MV-4-11 (cell line): ENCODE data around the gene USP24.

Experiments used
- DNase-seq: peaks from one replicate; lab custom pipeline; 2025; lab: John Stamatoyannopoulos, UW

The USP24 gene

DNA sequence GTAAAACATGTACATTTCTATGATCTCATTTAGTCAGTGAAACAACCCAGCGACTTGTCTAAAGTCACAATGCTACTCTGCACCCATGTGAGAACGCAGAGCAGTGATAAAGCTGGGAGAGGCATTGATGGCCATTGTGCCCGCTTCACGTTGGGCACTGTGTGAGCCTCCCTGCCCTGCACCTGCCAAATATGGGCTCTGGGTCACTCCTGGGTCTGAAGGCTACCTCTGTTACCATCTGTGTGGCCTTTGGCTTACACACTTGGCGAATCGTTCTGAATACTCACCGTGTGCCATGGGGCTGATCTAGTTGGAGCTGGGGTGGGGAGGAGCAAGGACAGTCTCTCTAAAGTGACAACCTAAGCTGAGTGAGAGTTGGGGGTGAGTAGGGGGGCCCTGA is 145.9 kb downstream of the USP24 start:
- no peak for DNase-seq

DNA sequence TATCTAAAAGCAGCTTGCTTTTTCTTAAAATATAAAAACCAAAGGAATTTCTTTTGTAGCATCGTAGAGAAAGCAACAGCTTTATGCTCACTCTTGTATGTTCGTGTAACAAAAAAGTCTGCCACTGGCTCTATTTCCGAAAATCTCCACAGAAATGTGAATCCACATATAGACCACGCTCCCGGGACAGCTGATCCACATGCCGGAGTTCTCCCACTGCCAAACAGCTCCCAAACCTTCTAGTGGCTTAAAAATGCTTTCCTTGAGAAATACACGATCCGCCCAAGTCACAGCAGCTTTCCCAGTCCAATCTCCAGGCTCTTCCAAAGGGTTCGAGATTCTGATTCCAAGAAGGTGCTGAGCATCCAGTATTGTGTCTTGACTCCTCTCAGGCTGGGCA is 146.5 kb downstream of the USP24 start:
- no peak for DNase-seq

DNA sequence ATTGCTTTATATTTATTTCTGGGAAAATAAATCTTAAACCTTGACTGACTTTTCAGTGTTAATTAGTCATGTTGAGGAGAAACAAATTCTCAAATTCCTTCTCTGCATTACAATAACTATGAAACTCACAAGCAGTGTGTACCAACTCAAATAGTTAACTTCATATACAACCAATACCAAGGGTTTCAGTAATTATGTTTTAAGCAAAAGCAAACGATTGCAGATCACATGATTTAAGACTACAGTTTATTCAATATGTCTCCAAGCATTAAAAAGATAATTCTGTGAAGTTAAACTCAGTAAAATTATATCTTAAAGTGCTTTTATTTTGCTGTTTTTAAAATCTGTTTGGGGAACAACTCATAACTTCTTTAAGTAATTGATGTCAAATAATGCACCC is 147.2 kb downstream of the USP24 start:
- no peak for DNase-seq

DNA sequence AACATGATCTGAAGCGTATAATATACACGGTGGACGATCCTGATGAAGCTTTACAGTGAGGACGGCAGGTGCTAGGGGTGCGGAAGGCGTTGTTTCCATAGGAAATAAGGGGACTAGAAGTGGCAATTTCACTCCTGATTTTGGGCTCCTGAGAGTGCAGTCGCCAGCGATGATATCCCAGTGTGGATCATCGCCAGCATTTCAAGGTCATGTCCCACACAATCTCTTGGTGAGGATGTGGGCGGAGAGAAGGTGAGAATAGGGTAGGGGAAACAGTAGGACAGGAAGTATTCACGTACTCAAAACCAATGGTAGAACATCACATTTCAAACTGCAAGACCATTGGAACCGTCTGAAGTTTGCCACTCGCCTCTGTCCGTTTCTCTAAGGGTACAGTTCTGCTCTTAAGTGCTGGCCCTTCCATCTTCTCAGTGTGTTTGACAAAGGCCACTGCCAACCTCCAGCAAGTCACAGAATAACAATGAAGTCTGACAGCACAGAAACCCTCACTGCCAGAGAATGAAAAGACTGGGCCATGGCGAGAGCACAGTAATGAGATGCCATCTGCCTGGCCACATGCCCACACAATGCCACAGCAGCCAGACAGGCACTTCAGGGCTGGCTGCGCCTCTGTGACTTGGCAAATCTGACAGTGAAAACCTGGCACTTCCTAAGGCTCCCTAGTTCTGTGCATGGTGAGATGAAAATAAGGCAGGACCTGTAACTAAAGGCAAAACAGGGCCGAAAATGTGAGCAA is 148.0 kb downstream of the USP24 start:
- DNase-seq, result no peak

DNA sequence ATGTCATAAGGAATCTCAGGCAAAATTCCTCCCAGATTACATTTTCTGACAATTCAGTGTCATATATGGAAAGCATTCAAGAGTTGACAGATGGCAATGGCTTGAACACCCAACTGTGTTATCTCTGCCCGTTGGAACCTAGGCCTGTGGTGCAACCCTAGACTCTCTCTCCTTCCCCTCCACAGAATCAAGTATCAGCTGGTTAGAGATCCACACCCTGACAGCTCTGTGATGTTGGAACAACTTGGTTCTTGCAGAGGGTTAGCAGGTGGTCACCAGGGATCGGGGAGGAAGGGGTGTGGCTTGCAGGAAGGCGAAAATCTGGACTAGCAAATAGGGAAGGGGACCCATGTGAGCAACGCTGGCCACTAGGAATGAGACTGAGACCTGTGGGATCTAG is 149.5 kb downstream of the USP24 start:
- no peak for DNase-seq

DNA sequence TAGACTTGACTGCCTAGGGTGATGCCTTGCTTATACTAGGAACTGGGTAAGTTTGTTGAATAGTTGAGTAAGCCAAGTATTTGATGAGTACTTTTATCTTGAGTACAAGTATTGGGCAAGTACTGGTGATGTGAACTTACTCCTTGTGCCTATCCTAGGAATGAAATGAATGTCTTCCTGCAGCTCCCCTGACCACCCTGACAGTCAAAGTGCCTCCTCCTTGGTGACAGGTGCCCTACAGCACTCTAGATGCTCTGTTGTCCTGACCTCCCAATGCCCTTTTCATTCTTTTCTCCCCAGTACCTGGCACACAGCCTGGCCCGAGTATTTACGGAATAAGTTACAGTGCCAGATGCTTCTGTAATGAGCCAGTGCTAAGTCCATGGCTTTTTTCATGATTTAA is 150.3 kb downstream of the USP24 start:
- DNase-seq, result no peak

DNA sequence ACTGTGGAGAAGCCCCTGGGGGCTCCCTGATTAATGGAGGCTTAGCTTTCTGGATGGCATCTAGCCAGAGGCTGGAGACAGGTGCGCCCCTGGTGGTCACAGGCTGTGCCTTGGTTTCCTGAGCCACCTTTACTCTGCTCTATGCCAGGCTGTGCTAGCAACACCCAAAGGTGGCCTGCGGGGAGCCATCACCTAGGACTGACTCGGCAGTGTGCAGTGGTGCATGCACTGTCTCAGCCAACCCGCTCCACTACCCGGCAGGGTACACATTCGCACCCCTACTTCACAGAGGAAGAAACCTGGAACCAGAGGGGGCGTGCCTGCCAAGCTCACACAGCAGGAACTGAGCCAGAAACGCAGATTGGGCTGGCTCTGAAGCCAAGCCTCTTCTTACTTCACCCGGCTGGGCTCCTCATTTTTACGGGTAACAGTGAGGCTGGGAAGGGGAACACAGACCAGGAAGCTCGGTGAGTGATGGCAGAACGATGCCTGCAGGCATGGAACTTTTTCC is 151.0 kb downstream of the USP24 start:
- no peak for DNase-seq

DNA sequence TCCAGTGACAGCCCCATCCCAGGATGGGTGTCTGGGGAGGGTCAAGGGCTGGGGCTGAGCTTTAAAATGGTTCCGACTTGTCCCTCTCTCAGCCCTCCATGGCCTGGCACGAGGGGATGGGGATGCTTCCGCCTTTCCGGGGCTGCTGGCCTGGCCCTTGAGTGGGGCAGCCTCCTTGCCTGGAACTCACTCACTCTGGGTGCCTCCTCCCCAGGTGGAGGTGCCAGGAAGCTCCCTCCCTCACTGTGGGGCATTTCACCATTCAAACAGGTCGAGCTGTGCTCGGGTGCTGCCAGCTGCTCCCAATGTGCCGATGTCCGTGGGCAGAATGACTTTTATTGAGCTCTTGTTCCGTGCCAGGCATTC is 151.6 kb downstream of the USP24 start:
- DNase-seq, result no peak

DNA sequence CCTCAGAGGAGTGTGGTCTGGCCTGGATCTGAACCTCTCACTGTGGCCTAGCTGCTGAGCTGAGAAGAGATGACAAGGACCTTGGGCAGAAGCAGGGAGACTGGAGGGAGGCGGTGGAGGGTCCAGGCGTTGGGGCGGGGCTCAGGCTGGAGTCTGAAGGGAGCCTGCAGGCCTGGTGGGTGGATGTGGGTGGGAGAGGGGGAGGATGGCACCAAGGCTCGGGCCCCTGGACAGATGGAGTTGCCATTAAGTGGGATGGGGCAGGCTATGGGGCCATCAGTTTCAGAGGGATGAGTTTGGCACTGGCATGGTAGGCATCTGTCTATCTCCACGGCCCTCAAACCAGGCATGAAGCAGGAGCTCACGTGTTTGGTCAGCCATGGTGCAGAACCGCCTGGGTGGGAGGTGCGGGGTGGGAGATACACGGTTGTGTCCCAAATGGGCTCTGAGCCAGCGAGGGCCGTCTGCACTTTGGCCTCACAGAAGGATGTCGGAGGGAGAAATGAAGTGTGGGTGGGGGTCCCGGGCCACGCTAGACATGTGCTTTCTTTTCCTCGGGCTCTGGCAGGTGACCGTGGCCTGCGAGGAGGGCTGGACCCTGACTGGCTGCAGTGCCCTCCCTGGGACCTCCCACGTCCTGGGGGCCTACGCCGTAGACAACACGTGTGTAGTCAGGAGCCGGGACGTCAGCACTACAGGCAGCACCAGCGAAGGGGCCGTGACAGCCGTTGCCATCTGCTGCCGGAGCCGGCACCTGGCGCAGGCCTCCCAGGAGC is 152.2 kb downstream of the USP24 start:
- DNase-seq, result no peak

DNA sequence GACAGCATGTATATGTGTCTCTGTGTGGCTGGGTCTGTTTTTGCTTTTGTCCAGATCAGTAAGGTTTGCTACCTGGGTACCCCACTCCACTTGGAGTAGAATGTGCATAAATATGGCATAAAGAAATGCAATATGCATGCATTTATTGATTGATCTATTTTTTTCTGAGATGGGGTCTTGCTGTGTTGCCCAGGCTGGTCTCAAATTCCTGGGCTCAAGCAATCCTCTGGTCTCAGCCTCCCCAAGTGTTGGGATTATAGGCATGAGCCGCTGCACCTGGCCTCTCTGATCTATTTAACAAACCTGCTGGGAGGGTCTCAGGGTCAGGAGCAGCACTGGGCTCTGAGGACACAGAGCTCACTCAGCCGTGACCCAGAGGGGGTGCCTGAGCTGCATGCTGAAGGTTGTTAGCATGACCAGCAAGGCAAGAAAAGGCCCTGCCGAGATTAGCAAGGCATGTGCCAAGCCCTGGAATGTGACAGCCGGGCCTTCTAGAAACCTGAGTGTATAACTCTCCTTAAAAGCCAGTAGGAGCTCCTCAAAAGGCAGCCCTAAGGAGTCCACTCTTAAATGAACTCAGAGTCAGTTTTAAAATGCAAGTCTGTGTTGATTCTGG is 153.3 kb downstream of the USP24 start:
- DNase-seq, result no peak

DNA sequence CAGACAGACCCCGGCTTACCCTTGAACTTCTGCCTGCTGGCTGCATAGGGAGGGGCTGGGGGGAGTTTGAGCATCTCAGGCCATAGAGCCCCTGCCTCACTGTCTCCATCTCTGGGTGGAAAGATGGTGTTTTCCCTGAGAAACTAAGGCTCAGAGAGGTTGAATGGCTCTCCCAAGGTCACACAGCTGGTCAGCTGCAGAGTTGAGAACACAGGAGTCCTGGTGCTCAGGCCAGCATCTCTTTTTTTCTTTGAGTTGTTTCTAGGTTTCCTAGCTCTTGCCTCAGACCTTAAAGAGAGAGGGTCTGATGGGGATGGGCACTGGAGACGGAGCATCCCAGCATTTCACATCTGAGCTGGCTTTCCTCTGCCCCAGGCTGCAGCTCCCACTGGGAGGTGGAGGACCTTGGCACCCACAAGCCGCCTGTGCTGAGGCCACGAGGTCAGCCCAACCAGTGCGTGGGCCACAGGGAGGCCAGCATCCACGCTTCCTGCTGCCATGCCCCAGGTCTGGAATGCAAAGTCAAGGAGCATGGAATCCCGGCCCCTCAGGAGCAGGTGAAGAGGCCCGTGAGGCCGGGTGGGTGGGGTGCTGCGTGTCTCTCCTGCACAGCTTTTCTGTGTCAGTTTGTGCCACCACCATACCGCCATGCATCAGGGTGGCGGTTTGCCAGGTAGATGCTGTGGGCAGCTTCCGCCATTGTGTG is 154.0 kb downstream of the USP24 start:
- no peak for DNase-seq

DNA sequence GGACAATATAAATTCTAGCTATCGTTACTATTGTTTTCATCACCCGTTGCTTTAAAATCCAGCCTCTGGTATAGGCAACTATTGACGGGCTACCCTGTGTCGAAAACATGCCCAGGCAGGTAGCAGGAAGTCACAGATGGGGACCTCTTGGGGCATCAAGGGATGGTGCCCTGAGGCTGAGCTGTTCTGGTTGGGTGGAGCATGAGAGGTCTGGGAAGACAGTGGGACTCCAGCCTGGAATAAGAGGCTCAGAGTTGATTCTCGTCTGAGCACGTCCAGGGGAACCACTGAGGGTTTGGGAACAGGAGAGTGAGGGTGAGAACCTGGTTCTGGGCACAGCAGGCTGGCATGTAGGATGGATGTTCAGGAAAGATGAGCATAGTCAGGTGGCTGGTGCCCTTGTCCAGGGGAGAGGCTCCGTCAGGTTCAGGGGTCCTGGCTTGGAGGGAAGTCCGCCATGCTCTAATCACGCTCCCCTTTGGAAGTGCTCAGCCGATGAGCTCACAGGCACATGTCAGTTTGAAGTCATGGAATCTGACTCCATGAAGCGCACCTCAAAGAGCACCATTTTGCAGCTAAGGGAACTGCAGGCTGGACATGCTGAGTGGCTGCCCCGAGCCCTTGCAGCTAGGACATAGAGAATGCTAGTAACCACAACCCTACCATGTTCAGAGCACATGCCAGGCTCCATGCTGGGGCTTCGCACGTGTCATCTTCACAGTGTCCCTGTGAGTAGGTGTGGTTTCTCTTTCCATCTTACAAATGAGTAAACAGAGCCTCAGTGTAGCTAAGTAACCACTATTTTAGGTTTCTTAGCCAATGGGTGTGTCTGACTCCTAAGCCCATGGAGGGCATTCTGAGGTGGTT is 154.8 kb downstream of the USP24 start:
- DNase-seq, result no peak

DNA sequence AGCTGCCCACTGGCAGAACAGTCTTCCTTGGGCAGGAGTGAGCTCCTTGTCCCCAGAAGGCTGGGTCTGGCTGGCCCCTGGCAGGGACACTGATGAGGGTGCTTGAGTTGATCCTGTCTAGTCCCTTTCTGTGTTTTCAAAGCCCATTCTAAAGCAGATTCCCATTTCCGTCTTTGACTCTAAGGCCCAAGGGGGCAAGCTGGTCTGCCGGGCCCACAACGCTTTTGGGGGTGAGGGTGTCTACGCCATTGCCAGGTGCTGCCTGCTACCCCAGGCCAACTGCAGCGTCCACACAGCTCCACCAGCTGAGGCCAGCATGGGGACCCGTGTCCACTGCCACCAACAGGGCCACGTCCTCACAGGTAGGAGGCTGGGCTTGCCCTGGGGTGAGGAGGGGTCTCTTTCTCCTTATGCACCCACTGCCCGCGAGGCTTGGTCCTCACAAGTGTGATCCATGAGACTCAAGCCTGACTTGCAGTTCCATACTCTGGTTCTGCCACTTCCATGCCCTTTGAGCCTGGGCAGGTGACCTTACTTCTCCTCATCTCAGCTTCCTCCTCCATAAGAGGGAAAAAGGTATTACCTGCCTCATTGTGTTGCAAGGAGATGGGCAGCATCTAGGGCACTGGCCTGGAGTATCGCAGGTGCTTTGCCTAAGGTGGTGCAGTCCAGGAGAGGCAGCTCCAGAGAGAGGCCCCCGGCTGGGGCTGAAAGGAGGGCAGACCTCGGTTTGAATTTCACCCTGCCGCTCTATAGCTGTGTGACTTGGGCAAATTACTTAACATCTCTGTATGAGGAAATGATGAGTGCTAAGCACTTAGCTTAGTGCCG is 155.6 kb downstream of the USP24 start:
- DNase-seq, result no peak

DNA sequence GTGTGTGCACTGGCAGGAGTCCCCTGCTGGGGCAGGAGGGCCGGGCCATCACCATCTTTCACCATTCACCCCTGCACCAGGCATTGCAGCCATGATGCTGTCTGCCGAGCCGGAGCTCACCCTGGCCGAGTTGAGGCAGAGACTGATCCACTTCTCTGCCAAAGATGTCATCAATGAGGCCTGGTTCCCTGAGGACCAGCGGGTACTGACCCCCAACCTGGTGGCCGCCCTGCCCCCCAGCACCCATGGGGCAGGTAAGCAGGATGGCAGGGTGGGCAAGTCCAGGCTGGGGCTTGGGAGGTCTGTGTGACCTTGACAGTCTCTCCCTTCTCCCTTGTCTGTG is 157.2 kb downstream of the USP24 start:
- DNase-seq, result no peak

DNA sequence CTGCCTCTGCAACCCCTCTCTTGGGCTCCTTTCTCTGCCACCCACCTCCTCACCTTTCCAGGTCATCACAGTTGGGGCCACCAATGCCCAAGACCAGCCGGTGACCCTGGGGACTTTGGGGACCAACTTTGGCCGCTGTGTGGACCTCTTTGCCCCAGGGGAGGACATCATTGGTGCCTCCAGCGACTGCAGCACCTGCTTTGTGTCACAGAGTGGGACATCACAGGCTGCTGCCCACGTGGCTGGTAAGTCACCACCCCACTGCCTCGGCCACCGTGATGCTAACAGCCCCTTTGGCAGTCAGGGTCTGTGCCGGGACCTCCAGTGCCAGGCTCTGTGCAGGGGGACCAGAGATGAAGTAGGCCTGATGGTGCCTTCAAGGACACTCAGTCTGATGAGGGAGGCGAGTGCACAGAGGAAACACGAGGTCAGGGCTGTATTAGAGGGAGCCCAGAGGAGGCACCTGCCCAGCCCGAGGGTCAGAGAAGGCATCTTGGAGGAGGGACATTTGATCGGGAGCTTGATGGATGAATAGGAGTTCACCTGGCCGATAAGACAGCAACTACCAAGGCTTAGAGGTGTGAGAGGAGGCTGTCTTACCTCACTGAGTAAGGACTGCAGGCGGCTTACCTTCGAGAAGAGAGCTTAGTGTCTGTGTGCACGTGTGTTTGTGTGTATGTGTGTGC is 157.8 kb downstream of the USP24 start:
- DNase-seq, result no peak

DNA sequence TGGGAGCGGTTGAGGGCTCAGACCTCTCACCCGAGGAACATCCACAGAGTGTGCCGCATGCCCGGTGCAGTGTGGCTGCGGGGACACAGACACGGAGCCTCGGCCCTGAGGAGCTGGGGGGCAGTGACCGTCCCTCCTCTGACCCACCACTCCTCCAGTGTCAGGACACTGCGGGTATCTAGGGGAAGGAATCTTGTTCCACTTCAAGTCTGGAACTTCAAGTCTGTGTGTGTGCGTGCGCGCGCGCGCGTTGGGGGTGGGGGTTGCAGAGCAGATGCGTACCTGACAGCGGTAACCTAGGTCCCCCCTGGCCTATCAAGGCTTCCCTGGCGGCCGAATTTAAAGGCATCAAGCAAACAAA is 158.6 kb downstream of the USP24 start:
- DNase-seq, result no peak

DNA sequence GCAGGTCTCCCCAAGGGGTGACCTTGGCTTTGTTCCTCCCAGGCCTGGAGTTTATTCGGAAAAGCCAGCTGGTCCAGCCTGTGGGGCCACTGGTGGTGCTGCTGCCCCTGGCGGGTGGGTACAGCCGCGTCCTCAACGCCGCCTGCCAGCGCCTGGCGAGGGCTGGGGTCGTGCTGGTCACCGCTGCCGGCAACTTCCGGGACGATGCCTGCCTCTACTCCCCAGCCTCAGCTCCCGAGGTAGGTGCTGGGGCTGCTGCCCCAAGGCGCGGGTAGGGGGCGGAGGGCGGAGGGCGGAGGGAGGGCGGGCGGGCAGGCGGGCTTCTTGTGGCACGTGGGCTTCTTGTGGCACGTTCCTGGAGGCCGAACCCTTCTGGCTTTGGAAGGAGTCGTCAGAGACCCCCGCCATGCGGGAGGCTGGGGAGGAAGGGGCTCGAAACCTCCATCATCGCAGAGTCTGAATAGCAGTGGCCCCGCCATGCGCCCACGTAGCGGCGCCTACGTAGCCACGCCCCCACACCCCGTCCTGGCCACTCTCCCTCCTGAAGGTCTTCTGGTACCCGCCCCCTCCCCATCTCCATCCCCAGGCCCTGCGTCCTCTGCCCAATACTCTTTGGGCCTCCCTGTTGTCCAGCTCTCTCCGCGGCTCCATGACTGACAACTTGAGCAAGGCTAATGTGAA is 159.1 kb downstream of the USP24 start:
- no peak for DNase-seq

DNA sequence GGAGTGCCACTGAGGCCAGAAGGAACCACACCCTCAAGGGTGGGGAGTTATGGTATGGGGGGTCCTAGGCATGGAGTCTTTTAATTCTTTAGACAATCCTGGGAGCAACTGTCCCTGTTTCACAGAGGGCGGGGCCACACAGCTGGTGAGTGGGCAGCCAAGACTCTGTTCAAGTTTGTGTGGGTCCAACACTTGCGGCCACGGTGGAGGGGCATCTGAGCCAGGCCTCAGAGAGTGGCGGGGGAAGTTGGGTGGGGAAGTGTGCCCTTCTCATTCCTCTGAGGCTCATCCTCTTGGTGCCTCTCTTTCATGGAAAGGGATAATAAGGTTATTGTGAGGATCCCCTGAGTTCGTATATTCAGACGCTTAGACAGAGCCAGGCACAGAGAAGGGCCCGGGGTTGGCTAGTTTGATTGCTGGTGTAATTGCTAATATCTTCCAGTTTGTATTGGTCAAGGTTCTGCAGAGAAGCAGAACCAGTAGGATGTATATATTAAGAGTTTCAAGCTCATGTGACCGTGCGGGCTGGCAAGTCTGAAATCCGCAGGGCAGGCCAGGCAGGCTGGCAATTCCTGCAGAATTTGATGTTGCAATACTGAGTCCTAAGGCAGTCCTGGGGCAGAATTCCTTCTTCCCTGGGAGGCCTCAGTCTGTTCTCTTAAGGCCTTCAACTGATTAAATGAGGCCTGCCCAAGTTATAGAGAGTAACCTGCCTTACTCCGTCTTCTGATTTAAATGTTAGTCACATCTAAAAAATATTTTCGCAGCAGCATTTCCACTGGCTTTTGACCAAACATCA is 159.9 kb downstream of the USP24 start:
- DNase-seq, result no peak

DNA sequence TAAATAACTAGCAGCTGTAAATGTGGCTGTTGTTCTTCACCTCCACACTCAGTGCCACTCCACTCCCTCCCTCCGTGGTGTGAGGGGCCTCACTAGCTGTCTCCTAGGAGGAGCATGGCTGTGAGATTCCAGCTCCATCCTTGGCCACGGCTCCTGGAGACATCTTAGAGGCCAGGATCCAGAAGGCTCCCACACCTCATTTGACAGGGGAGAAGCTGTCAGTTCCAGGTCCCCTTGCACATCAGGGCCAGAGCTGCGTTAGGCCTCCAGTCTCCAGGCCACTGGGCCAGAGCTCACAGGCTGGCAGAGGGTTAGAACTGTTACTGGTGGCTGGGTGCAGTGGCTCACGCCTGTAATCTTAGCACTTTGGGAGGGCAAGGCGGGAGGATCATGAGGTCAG is 160.8 kb downstream of the USP24 start:
- no peak for DNase-seq
